NCI-H2029 treated with DMSO at 0.1 percent for 48 hours (cell line): ENCODE results near the gene NFIC.
"Not testable (repeated sequence)": the region's sequence is repeated elsewhere in the genome, so short reads cannot be mapped to it uniquely, and the experiment has no call there.

Experiments used
- DNase-seq: peaks from one replicate; lab custom pipeline; 2025; lab: John Stamatoyannopoulos, UW

NFIC gene

GRCh38 chr19:3374369-3375112 lies 8.2 kb downstream of the NFIC start:
- DNase-seq, result no peak

GRCh38 chr19:3375221-3376090 lies 9.1 kb downstream of the NFIC start:
- no peak for DNase-seq

- not testable (repeated sequence) for DNase-seq
Observed at GRCh38 chr19:3376091-3376455, 9.7 kb downstream of the NFIC start.

- no peak for DNase-seq
Observed at GRCh38 chr19:3378352-3379150, 12.2 kb downstream of the NFIC start.

- no peak for DNase-seq
Observed at GRCh38 chr19:3380829-3381228, 14.4 kb downstream of the NFIC start.

GRCh38 chr19:3381701-3382372 lies 15.5 kb downstream of the NFIC start:
- DNase-seq, result no peak

- no peak for DNase-seq
Observed at GRCh38 chr19:3382460-3383100, 16.2 kb downstream of the NFIC start.

GRCh38 chr19:3383121-3383722 lies 16.8 kb downstream of the NFIC start:
- DNase-seq, result no peak

GRCh38 chr19:3386447-3387234 lies 20.3 kb downstream of the NFIC start:
- no peak for DNase-seq

GRCh38 chr19:3387645-3388589 lies 21.5 kb downstream of the NFIC start:
- peak; percentile 76 for DNase-seq

GRCh38 chr19:3389446-3389778 lies 23.0 kb downstream of the NFIC start:
- DNase-seq, result no peak

GRCh38 chr19:3389876-3390371 lies 23.5 kb downstream of the NFIC start:
- DNase-seq, result peak; percentile 60

- DNase-seq, result not testable (repeated sequence)
Observed at GRCh38 chr19:3391911-3392310, 25.5 kb downstream of the NFIC start.

- no peak for DNase-seq
Observed at GRCh38 chr19:3392480-3392879, 26.1 kb downstream of the NFIC start.

- DNase-seq, result no peak
Observed at GRCh38 chr19:3396881-3397265, 30.5 kb downstream of the NFIC start.

GRCh38 chr19:3397266-3398022 lies 31.1 kb downstream of the NFIC start:
- no peak for DNase-seq

GRCh38 chr19:3398114-3398899 lies 31.9 kb downstream of the NFIC start:
- no peak for DNase-seq
